Measurements from ENCODE around the gene MSI2.
A peak's percentile ranks its signal among the peaks of the same experiment; 100 is the strongest.

MSI2 gene

GRCh38 chr17:57638284-57638683 lies 382.0 kb downstream of the MSI2 start:
- H3K4me3 ChIP-seq (ENCODE audit: low read length in 2 of 2), result no peak overlapping the region
- no peak for DNase-seq (ENCODE audit: low spot score)
- no peak overlapping the region for H2BK120ac ChIP-seq (ENCODE audit: low read depth, low read length)
- no peak overlapping the region for H2BK15ac ChIP-seq (ENCODE audit: low read length)
- H3K9ac ChIP-seq (ENCODE audit: low read depth, low read length, poor library complexity), result no peak overlapping the region
- H4K8ac ChIP-seq (ENCODE audit: low read depth, low read length), result no peak overlapping the region
- no peaks in the 10 kb centered on the region for H3K27me3 ChIP-seq (ENCODE audit: control insufficient read depth in 3 of 3, insufficient read depth in 3 of 3, low read depth in 1 of 3, low read length in 3 of 3)
- no peak overlapping the region for H2AK5ac ChIP-seq (ENCODE audit: low read depth, low read length)
- H3K4me1 ChIP-seq (ENCODE audit: control insufficient read depth in 2 of 2, insufficient read depth in 1 of 2, low read depth in 1 of 2, low read length in 2 of 2), result peaks cover 0 to 3% of the 10 kb centered on the region in 2 donors
- H3K79me1 ChIP-seq (ENCODE audit: low read depth, low read length), result peaks cover 1% of the 10 kb centered on the region
- H2AFZ ChIP-seq (ENCODE audit: low read length), result no peak overlapping the region
- no peak overlapping the region for H3K23ac ChIP-seq (ENCODE audit: low read depth, low read length, poor library complexity)
- peaks cover 1 to 3% of the 10 kb centered on the region in 2 donors for H3K9me3 ChIP-seq (replicated peaks in 1 of 2; ENCODE audit: control insufficient read depth in 2 of 2, insufficient read depth in 1 of 2, low read depth in 1 of 2, low read length in 2 of 2)
- H2BK12ac ChIP-seq (ENCODE audit: low read length), result no peak overlapping the region
- no peak overlapping the region for H3K14ac ChIP-seq (ENCODE audit: low read length)
- no peak overlapping the region for H3K4me2 ChIP-seq (ENCODE audit: insufficient read depth, low read length, poor library complexity, severe bottlenecking)
- H3K18ac ChIP-seq (ENCODE audit: low read length), result no peak overlapping the region
- H4K91ac ChIP-seq (ENCODE audit: low read depth, low read length, poor library complexity), result no peak overlapping the region
- H2BK5ac ChIP-seq (ENCODE audit: low read length), result no peak overlapping the region
- H3K27ac ChIP-seq (replicated peaks; ENCODE audit: low read length), result no peak overlapping the region
- H3K4ac ChIP-seq (ENCODE audit: low read length), result no peak overlapping the region
- WGBS, 2 donors (ENCODE audit: extremely low coverage in 2 of 2, insufficient read length in 2 of 2, insufficient replicate concordance in 1 of 2), result no CpG with 5 or more reads among the region's 8 CpGs
- peaks cover 11 to 56% of the 10 kb centered on the region in 2 donors for H3K36me3 ChIP-seq (replicated peaks in 1 of 2; ENCODE audit: control insufficient read depth in 2 of 2, insufficient read depth in 2 of 2, low read length in 2 of 2)

- H2AFZ ChIP-seq (ENCODE audit: low read length), result no peak overlapping the region
- peak overlapping the region; percentile 21 for H3K14ac ChIP-seq (ENCODE audit: low read length)
- H2BK5ac ChIP-seq (ENCODE audit: low read length), result no peak overlapping the region
- H3K4ac ChIP-seq (ENCODE audit: low read length), result no peak overlapping the region
- no peak overlapping the region for H2BK120ac ChIP-seq (ENCODE audit: low read depth, low read length)
- no peak overlapping the region for H2BK12ac ChIP-seq (ENCODE audit: low read length)
- no peak overlapping the region for H3K4me3 ChIP-seq (ENCODE audit: low read length in 2 of 2)
- DNase-seq (ENCODE audit: low spot score), result no peak
- H2AK5ac ChIP-seq (ENCODE audit: low read depth, low read length), result no peak overlapping the region
- no peak overlapping the region for H4K91ac ChIP-seq (ENCODE audit: low read depth, low read length, poor library complexity)
- H3K27ac ChIP-seq (replicated peaks; ENCODE audit: low read length), result no peak overlapping the region
- H3K27me3 ChIP-seq (ENCODE audit: control insufficient read depth in 3 of 3, insufficient read depth in 3 of 3, low read depth in 1 of 3, low read length in 3 of 3), result no peaks in the 10 kb centered on the region
- H3K79me1 ChIP-seq (ENCODE audit: low read depth, low read length), result peaks cover 1% of the 10 kb centered on the region
- no CpG with 5 or more reads among the region's 5 CpGs for WGBS, 2 donors (ENCODE audit: extremely low coverage in 2 of 2, insufficient read length in 2 of 2, insufficient replicate concordance in 1 of 2)
- peaks cover 5 to 53% of the 10 kb centered on the region in 2 donors for H3K36me3 ChIP-seq (replicated peaks in 1 of 2; ENCODE audit: control insufficient read depth in 2 of 2, insufficient read depth in 2 of 2, low read length in 2 of 2)
- no peak overlapping the region for H3K4me2 ChIP-seq (ENCODE audit: insufficient read depth, low read length, poor library complexity, severe bottlenecking)
- no peak overlapping the region for H4K8ac ChIP-seq (ENCODE audit: low read depth, low read length)
- no peak overlapping the region for H3K9ac ChIP-seq (ENCODE audit: low read depth, low read length, poor library complexity)
- no peaks in the 10 kb centered on the region for H3K9me3 ChIP-seq (replicated peaks in 1 of 2; ENCODE audit: control insufficient read depth in 2 of 2, insufficient read depth in 1 of 2, low read depth in 1 of 2, low read length in 2 of 2)
- H3K4me1 ChIP-seq (ENCODE audit: control insufficient read depth in 2 of 2, insufficient read depth in 1 of 2, low read depth in 1 of 2, low read length in 2 of 2), result peaks cover 3 to 7% of the 10 kb centered on the region in 2 donors
- H3K18ac ChIP-seq (ENCODE audit: low read length), result peak overlapping the region; percentile 40
- H3K23ac ChIP-seq (ENCODE audit: low read depth, low read length, poor library complexity), result no peak overlapping the region
- no peak overlapping the region for H2BK15ac ChIP-seq (ENCODE audit: low read length)
These were observed 383.1 kb downstream of the MSI2 start for GRCh38 chr17:57639381-57639780.

- peaks cover 3 to 11% of the 10 kb centered on the region in 2 donors for H3K4me1 ChIP-seq (ENCODE audit: control insufficient read depth in 2 of 2, insufficient read depth in 1 of 2, low read depth in 1 of 2, low read length in 2 of 2)
- no peak overlapping the region for H2BK15ac ChIP-seq (ENCODE audit: low read length)
- H3K14ac ChIP-seq (ENCODE audit: low read length), result no peak overlapping the region
- H2BK5ac ChIP-seq (ENCODE audit: low read length), result no peak overlapping the region
- H3K18ac ChIP-seq (ENCODE audit: low read length), result no peak overlapping the region
- no peak for DNase-seq (ENCODE audit: low spot score)
- H3K9me3 ChIP-seq (replicated peaks in 1 of 2; ENCODE audit: control insufficient read depth in 2 of 2, insufficient read depth in 1 of 2, low read depth in 1 of 2, low read length in 2 of 2), result no peaks in the 10 kb centered on the region
- no peak overlapping the region for H3K4me3 ChIP-seq (ENCODE audit: low read length in 2 of 2)
- H2AK5ac ChIP-seq (ENCODE audit: low read depth, low read length), result no peak overlapping the region
- H3K27ac ChIP-seq (replicated peaks; ENCODE audit: low read length), result no peak overlapping the region
- no peak overlapping the region for H4K8ac ChIP-seq (ENCODE audit: low read depth, low read length)
- no CpG with 5 or more reads among the region's 7 CpGs for WGBS, 2 donors (ENCODE audit: extremely low coverage in 2 of 2, insufficient read length in 2 of 2, insufficient replicate concordance in 1 of 2)
- H3K79me1 ChIP-seq (ENCODE audit: low read depth, low read length), result peaks cover 1% of the 10 kb centered on the region
- H3K36me3 ChIP-seq (replicated peaks in 1 of 2; ENCODE audit: control insufficient read depth in 2 of 2, insufficient read depth in 2 of 2, low read length in 2 of 2), result peaks cover 5 to 47% of the 10 kb centered on the region in 2 donors
- H3K4me2 ChIP-seq (ENCODE audit: insufficient read depth, low read length, poor library complexity, severe bottlenecking), result no peak overlapping the region
- H2AFZ ChIP-seq (ENCODE audit: low read length), result no peak overlapping the region
- H2BK120ac ChIP-seq (ENCODE audit: low read depth, low read length), result no peak overlapping the region
- H3K9ac ChIP-seq (ENCODE audit: low read depth, low read length, poor library complexity), result no peak overlapping the region
- no peak overlapping the region for H4K91ac ChIP-seq (ENCODE audit: low read depth, low read length, poor library complexity)
- no peak overlapping the region for H3K4ac ChIP-seq (ENCODE audit: low read length)
- no peak overlapping the region for H2BK12ac ChIP-seq (ENCODE audit: low read length)
- no peaks in the 10 kb centered on the region for H3K27me3 ChIP-seq (ENCODE audit: control insufficient read depth in 3 of 3, insufficient read depth in 3 of 3, low read depth in 1 of 3, low read length in 3 of 3)
- H3K23ac ChIP-seq (ENCODE audit: low read depth, low read length, poor library complexity), result no peak overlapping the region
These were observed 383.8 kb downstream of the MSI2 start for GRCh38 chr17:57640079-57640478.

- no peak overlapping the region for H4K91ac ChIP-seq (ENCODE audit: low read depth, low read length, poor library complexity)
- H3K27ac ChIP-seq (replicated peaks; ENCODE audit: low read length), result no peak overlapping the region
- H3K23ac ChIP-seq (ENCODE audit: low read depth, low read length, poor library complexity), result no peak overlapping the region
- no peaks in the 10 kb centered on the region for H3K27me3 ChIP-seq (ENCODE audit: control insufficient read depth in 3 of 3, insufficient read depth in 3 of 3, low read depth in 1 of 3, low read length in 3 of 3)
- H2BK120ac ChIP-seq (ENCODE audit: low read depth, low read length), result no peak overlapping the region
- no peak overlapping the region for H3K9ac ChIP-seq (ENCODE audit: low read depth, low read length, poor library complexity)
- H2BK15ac ChIP-seq (ENCODE audit: low read length), result no peak overlapping the region
- H3K14ac ChIP-seq (ENCODE audit: low read length), result no peak overlapping the region
- no peak overlapping the region for H3K4ac ChIP-seq (ENCODE audit: low read length)
- peaks cover 7 to 47% of the 10 kb centered on the region in 2 donors for H3K36me3 ChIP-seq (replicated peaks in 1 of 2; ENCODE audit: control insufficient read depth in 2 of 2, insufficient read depth in 2 of 2, low read length in 2 of 2)
- no CpG with 5 or more reads among the region's 3 CpGs for WGBS, 2 donors (ENCODE audit: extremely low coverage in 2 of 2, insufficient read length in 2 of 2, insufficient replicate concordance in 1 of 2)
- no peak overlapping the region for H3K4me3 ChIP-seq (ENCODE audit: low read length in 2 of 2)
- no peak overlapping the region for H4K8ac ChIP-seq (ENCODE audit: low read depth, low read length)
- H3K9me3 ChIP-seq (replicated peaks in 1 of 2; ENCODE audit: control insufficient read depth in 2 of 2, insufficient read depth in 1 of 2, low read depth in 1 of 2, low read length in 2 of 2), result no peaks in the 10 kb centered on the region
- H3K18ac ChIP-seq (ENCODE audit: low read length), result no peak overlapping the region
- no peak overlapping the region for H3K4me2 ChIP-seq (ENCODE audit: insufficient read depth, low read length, poor library complexity, severe bottlenecking)
- peaks cover 3 to 11% of the 10 kb centered on the region in 2 donors for H3K4me1 ChIP-seq (ENCODE audit: control insufficient read depth in 2 of 2, insufficient read depth in 1 of 2, low read depth in 1 of 2, low read length in 2 of 2)
- H2AK5ac ChIP-seq (ENCODE audit: low read depth, low read length), result no peak overlapping the region
- no peak for DNase-seq (ENCODE audit: low spot score)
- H2BK12ac ChIP-seq (ENCODE audit: low read length), result no peak overlapping the region
- no peak overlapping the region for H2AFZ ChIP-seq (ENCODE audit: low read length)
- H2BK5ac ChIP-seq (ENCODE audit: low read length), result no peak overlapping the region
- H3K79me1 ChIP-seq (ENCODE audit: low read depth, low read length), result no peaks in the 10 kb centered on the region
These were observed 385.4 kb downstream of the MSI2 start for GRCh38 chr17:57641761-57642160.

Data from neuronal stem cell (in vitro differentiated cells).